Vagina (tissue), 2 donors: ENCODE measurements around the gene PFKL.

Experiments
- POLR2A ChIP-seq, 2 donors: fragments of 450-650 bp; IDR thresholded peaks; one replicate each; pipeline ENCODE4 v1.6.1; 2017; ENCODE audit warnings: antibody characterized with exemption in 2 of 2, mild to moderate bottlenecking in 2 of 2, moderate library complexity in 2 of 2
- POLR2AphosphoS5 ChIP-seq, 2 donors: sonication (generic); formaldehyde crosslinking; IDR thresholded peaks; one replicate each; pipeline ENCODE4 v1.9.0; 2017; ENCODE audit warnings: antibody characterized with exemption in 2 of 2, mild to moderate bottlenecking in 2 of 2, low read depth in 1 of 2; ENCODE audit not compliant: insufficient read depth in 1 of 2
- TF ChIP-seq, protein P1 (sequence below), 3 experiments: fragments of 450-650 bp in 2 of 3; fragments of 200-600 bp in 1 of 3; sonication (generic) in 1 of 3; IDR thresholded peaks; one replicate each; pipeline ENCODE4 v1.5.1; 2017 to 2019; ENCODE audit warnings: antibody characterized with exemption in 3 of 3, mild to moderate bottlenecking in 2 of 3, moderate library complexity in 2 of 3

DNA sequence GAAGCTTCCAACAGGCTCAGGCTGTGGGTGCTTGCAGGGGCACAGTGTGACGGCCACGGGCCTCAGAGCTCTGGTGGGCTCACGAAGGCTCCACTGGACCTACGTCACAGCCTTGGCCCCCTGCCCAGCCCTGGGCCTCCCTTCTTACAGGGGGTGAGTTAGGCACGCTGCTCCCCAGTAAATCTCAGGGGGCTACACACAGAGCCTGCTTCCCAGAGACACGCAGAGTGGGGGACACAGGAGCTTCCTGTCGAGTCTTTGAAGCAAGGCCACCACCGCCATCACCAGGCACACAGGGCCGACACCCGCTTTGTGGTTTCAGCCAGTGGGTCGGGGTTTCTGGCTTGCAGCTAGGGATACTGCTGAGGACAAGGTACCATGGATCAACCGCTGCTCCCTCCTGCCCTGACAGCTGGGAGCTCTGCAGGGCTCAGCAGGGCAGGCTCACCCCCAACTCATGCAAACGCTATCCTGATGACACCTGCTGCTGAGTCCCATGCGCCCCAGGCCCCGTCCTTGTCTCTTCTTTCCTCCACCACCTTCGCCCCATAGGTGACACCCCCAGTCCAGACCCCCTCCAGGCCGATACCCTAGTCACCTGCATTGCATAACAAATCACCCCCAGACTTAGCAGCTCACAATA, 44.8 kb downstream of the PFKL start:
- TF ChIP-seq, protein P1, sequence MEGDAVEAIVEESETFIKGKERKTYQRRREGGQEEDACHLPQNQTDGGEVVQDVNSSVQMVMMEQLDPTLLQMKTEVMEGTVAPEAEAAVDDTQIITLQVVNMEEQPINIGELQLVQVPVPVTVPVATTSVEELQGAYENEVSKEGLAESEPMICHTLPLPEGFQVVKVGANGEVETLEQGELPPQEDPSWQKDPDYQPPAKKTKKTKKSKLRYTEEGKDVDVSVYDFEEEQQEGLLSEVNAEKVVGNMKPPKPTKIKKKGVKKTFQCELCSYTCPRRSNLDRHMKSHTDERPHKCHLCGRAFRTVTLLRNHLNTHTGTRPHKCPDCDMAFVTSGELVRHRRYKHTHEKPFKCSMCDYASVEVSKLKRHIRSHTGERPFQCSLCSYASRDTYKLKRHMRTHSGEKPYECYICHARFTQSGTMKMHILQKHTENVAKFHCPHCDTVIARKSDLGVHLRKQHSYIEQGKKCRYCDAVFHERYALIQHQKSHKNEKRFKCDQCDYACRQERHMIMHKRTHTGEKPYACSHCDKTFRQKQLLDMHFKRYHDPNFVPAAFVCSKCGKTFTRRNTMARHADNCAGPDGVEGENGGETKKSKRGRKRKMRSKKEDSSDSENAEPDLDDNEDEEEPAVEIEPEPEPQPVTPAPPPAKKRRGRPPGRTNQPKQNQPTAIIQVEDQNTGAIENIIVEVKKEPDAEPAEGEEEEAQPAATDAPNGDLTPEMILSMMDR (IDR thresholded peaks at IDR 0.05): no peak
- TF ChIP-seq POLR2A (IDR thresholded peaks at IDR 0.05) (no peak), POLR2AphosphoS5 (IDR thresholded peaks at IDR 0.05; ENCODE audit: insufficient read depth in 1 of 2, low read depth in 1 of 2) (no peak)
